HepG2 (cell line): ENCODE data around the gene PTK7. TPM values are rescaled to one million over a fixed set of nuclear protein-coding genes. Genes with fewer than 3 reads are reported as not detected.

Experiments
- CREM ChIP-seq, 2 experiments: sonication (generic) in 1 of 2; formaldehyde crosslinking in 1 of 2; IDR thresholded peaks; 2 replicates each; pipeline versions ENCODE4 v1.4.0 to v1.6.1; 2016 to 2020; ENCODE audit warnings: antibody characterized with exemption in 1 of 2, mild to moderate bottlenecking in 1 of 2, missing genetic modification reagents in 1 of 2
- DR1 ChIP-seq: sonication (generic); formaldehyde crosslinking; IDR thresholded peaks from 2 replicates; pipeline ENCODE4 v1.8.0; 2021; ENCODE audit warnings: mild to moderate bottlenecking, missing genetic modification reagents, inconsistent platforms
- E2F2 ChIP-seq: sonication (generic); formaldehyde crosslinking; IDR thresholded peaks from 2 replicates; pipeline ENCODE4 v1.4.0; 2020; ENCODE audit warnings: missing genetic modification reagents, borderline replicate concordance
- FIP1L1 ChIP-seq: fragments of 200-400 bp; formaldehyde crosslinking; IDR thresholded peaks from 2 replicates; pipeline ENCODE4 v1.6.1; 2018; ENCODE audit warnings: low read depth, mild to moderate bottlenecking, low read length, moderate library complexity, borderline replicate concordance; ENCODE audit not compliant: insufficient read depth
- NFYC ChIP-seq: IDR thresholded peaks from 2 replicates; pipeline ENCODE4 v1.6.1; 2016; ENCODE audit warnings: missing genetic modification reagents, missing compliant biosample characterization
- PITX1 ChIP-seq: sonication (generic); formaldehyde crosslinking; IDR thresholded peaks from 2 replicates; pipeline ENCODE4 v1.5.1; 2020; ENCODE audit warnings: mild to moderate bottlenecking, missing genetic modification reagents
- POLR2AphosphoS2 ChIP-seq: IDR thresholded peaks from 2 replicates; pipeline ENCODE4 v1.6.1; 2011; ENCODE audit warnings: low read depth, low read length, improper control_type of control experiment
- SIN3A ChIP-seq: IDR thresholded peaks from 2 replicates; pipeline ENCODE4 v1.6.1; 2011; ENCODE audit warnings: low read depth, mild to moderate bottlenecking, control low read depth, low read length, borderline replicate concordance
- SYNCRIP ChIP-seq: fragments of 200-400 bp; formaldehyde crosslinking; IDR thresholded peaks from 2 replicates; pipeline ENCODE4 v1.6.1; 2018; ENCODE audit warnings: mild to moderate bottlenecking, low read depth, low read length; ENCODE audit not compliant: insufficient read depth
- TARDBP ChIP-seq: sonication (generic); formaldehyde crosslinking; IDR thresholded peaks from 2 replicates; pipeline ENCODE4 v1.8.0; 2022; ENCODE audit warnings: mild to moderate bottlenecking, missing genetic modification reagents
- TEAD3 ChIP-seq: optimal IDR thresholded peaks from 2 replicates; pipeline ENCODE3; 2016; ENCODE audit warnings: borderline replicate concordance
- YEATS4 ChIP-seq: sonication (generic); formaldehyde crosslinking; IDR thresholded peaks from 2 replicates; pipeline ENCODE4 v1.4.0; 2020; ENCODE audit warnings: missing genetic modification reagents, borderline replicate concordance
- ZFP91 ChIP-seq: sonication (generic); formaldehyde crosslinking; IDR thresholded peaks from 2 replicates; pipeline ENCODE4 v1.9.0; 2022; ENCODE audit warnings: missing genetic modification reagents, mild to moderate bottlenecking, borderline replicate concordance
- ZNF143 ChIP-seq: sonication (generic); formaldehyde crosslinking; IDR thresholded peaks from 2 replicates; pipeline ENCODE4 v1.4.0; 2020; ENCODE audit warnings: missing genetic modification reagents
- ZNF160 ChIP-seq: sonication (generic); formaldehyde crosslinking; IDR thresholded peaks from 2 replicates; pipeline ENCODE4 v1.8.0; 2022; ENCODE audit warnings: mild to moderate bottlenecking, inconsistent platforms, missing genetic modification reagents
- ZNF281 ChIP-seq: sonication (generic); formaldehyde crosslinking; IDR thresholded peaks from 2 replicates; pipeline ENCODE4 v1.4.0; 2020; ENCODE audit warnings: missing genetic modification reagents, borderline replicate concordance
- ZNF335 ChIP-seq: sonication (generic); formaldehyde crosslinking; IDR thresholded peaks from 2 replicates; pipeline ENCODE4 v1.4.0; 2020; ENCODE audit warnings: missing genetic modification reagents
- ZNF784 ChIP-seq: sonication (generic); formaldehyde crosslinking; IDR thresholded peaks from 2 replicates; pipeline ENCODE4 v1.5.1; 2020; ENCODE audit warnings: missing genetic modification reagents, mild to moderate bottlenecking, borderline replicate concordance
- polyA plus RNA-seq, 8 experiments: library from polyadenylated mRNA; depleted of rRNA in 3 of 8; stranded (reverse) in 7 of 8; unstranded in 1 of 8; fragments of >200 nt; fragmentation: Illumina TruSeq in 4 of 8; extraction: Trizol in 4 of 8; gene quantifications; 2 replicates each; pipeline versions ENCODE4 v1.2.1 to v1.2.3, GENCODE V29; 2011 to 2016; ENCODE audit warnings: low read depth in 4 of 8, missing spikeins in 1 of 8, mixed read lengths in 1 of 8; ENCODE audit not compliant: insufficient read depth in 1 of 8
- total RNA-seq, 5 experiments: library from RNA; depleted of rRNA; stranded (reverse); fragments of >200 nt; fragmentation: Illumina TruSeq; extraction: Trizol; gene quantifications; 2 replicates each; pipeline ENCODE4 v1.2.3, GENCODE V29; 2016; ENCODE audit warnings: low read depth in 1 of 5
- TF ChIP-seq, protein P1 (sequence below): sonication (generic); formaldehyde crosslinking; IDR thresholded peaks from 2 replicates; pipeline ENCODE4 v1.4.0; 2020; ENCODE audit warnings: missing genetic modification reagents

The PTK7 gene
- total and polyA plus RNA-seq, 2 of the 13 experiments (the other 11 are each of a cell fraction or from before 2014, with no cell fraction given), result 98.5 to 99.8 TPM

GRCh38 chr6:43172104-43173007, 96.2 kb downstream of the PTK7 start (continued):
- TF ChIP-seq FIP1L1 (no peak), TEAD3 (CRISPR knock-in tag) (peak; percentile 41), E2F2 (CRISPR knock-in tag) (peak; percentile 30; the same call in 1 of the 2 replicates), SYNCRIP (no peak), CREM (IDR thresholded peaks at IDR 0.05) (no peak), CREM (CRISPR knock-in tag; IDR thresholded peaks at IDR 0.05) (no peak), ZFP91 (CRISPR knock-in tag) (peak; percentile 64; the same call in 1 of the 2 replicates), PITX1 (0 out of 2 replicates have a peak, but pooled peaks have one; percentile 51), NFYC (CRISPR knock-in tag) (no peak), POLR2AphosphoS2 (no peak), ZNF281 (CRISPR knock-in tag) (no peak), ZNF335 (no peak), SIN3A (peak; percentile 27; the same call in 1 of the 2 replicates), ZNF784 (CRISPR knock-in tag) (no peak), TARDBP (CRISPR knock-in tag) (no peak), DR1 (no peak), ZNF143 (CRISPR knock-in tag) (no peak), YEATS4 (CRISPR knock-in tag) (no peak), ZNF160 (CRISPR knock-in tag) (no peak)
- TF ChIP-seq, protein P1, sequence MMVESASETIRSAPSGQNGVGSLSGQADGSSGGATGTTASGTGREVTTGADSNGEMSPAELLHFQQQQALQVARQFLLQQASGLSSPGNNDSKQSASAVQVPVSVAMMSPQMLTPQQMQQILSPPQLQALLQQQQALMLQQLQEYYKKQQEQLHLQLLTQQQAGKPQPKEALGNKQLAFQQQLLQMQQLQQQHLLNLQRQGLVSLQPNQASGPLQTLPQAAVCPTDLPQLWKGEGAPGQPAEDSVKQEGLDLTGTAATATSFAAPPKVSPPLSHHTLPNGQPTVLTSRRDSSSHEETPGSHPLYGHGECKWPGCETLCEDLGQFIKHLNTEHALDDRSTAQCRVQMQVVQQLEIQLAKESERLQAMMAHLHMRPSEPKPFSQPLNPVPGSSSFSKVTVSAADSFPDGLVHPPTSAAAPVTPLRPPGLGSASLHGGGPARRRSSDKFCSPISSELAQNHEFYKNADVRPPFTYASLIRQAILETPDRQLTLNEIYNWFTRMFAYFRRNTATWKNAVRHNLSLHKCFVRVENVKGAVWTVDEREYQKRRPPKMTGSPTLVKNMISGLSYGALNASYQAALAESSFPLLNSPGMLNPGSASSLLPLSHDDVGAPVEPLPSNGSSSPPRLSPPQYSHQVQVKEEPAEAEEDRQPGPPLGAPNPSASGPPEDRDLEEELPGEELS, result no peak
